ENCODE measurements around the gene FMN2.

Gene FMN2

GRCh38 chr1:240282061-240282830 is 190.6 kb downstream of the FMN2 start:
- Histone ChIP-seq H3K27ac (ENCODE audit: low read depth, low read length) (no peak overlapping the region), H2AFZ (ENCODE audit: low read length, unreplicated experiment) (no peak overlapping the region), H3K4me1 (ENCODE audit: control insufficient read depth, insufficient read depth, low read length, unreplicated experiment) (peaks cover 29% of the 10 kb centered on the region), H3K79me2 (ENCODE audit: control insufficient read depth, insufficient read depth, low read length, unreplicated experiment) (no peaks in the 10 kb centered on the region), H3K4me3 (ENCODE audit: low read depth, low read length) (no peak overlapping the region), H3K27me3 (ENCODE audit: insufficient read depth, low read length) (no peaks in the 10 kb centered on the region), H3K36me3 (ENCODE audit: insufficient read depth, low read length) (0 out of 2 replicates have a peak, but pooled peaks cover 6% of the 10 kb centered on the region)

GRCh38 chr1:240284656-240285414 is 193.2 kb downstream of the FMN2 start:
- Histone ChIP-seq H3K36me3 (ENCODE audit: insufficient read depth, low read length) (peaks cover 6% of the 10 kb centered on the region; the same call in 1 of the 2 replicates), H3K27me3 (ENCODE audit: insufficient read depth, low read length) (no peaks in the 10 kb centered on the region), H3K79me2 (ENCODE audit: control insufficient read depth, insufficient read depth, low read length, unreplicated experiment) (no peaks in the 10 kb centered on the region), H3K27ac (ENCODE audit: low read depth, low read length) (peak overlapping the region; percentile 96), H3K4me3 (ENCODE audit: low read depth, low read length) (peak overlapping the region; percentile 55; the same call in 1 of the 2 replicates), H3K4me1 (ENCODE audit: control insufficient read depth, insufficient read depth, low read length, unreplicated experiment) (peaks cover 29% of the 10 kb centered on the region), H2AFZ (ENCODE audit: low read length, unreplicated experiment) (peak overlapping the region; percentile 94)

GRCh38 chr1:240285540-240285939 is 193.9 kb downstream of the FMN2 start:
- peaks cover 29% of the 10 kb centered on the region for H3K4me1 ChIP-seq (ENCODE audit: control insufficient read depth, insufficient read depth, low read length, unreplicated experiment)
- peaks cover 6% of the 10 kb centered on the region; the same call in 1 of the 2 replicates for H3K36me3 ChIP-seq (ENCODE audit: insufficient read depth, low read length)
- peak overlapping the region; percentile 96 for H3K27ac ChIP-seq (ENCODE audit: low read depth, low read length)

GRCh38 chr1:240287722-240288121 is 196.0 kb downstream of the FMN2 start:
- H3K27me3 ChIP-seq (ENCODE audit: insufficient read depth, low read length), result no peaks in the 10 kb centered on the region
- no peak overlapping the region for H3K4me3 ChIP-seq (ENCODE audit: low read depth, low read length)
- no peaks in the 10 kb centered on the region for H3K79me2 ChIP-seq (ENCODE audit: control insufficient read depth, insufficient read depth, low read length, unreplicated experiment)
- peaks cover 35% of the 10 kb centered on the region for H3K4me1 ChIP-seq (ENCODE audit: control insufficient read depth, insufficient read depth, low read length, unreplicated experiment)
- no peak overlapping the region for H3K27ac ChIP-seq (ENCODE audit: low read depth, low read length)
- no peak overlapping the region for H2AFZ ChIP-seq (ENCODE audit: low read length, unreplicated experiment)
- peaks cover 6% of the 10 kb centered on the region; the same call in 1 of the 2 replicates for H3K36me3 ChIP-seq (ENCODE audit: insufficient read depth, low read length)

More at GRCh38 chr1:240285540-240285939, 193.9 kb downstream of the FMN2 start:
- Histone ChIP-seq H2AFZ (ENCODE audit: low read length, unreplicated experiment) (peak overlapping the region; percentile 94), H3K27me3 (ENCODE audit: insufficient read depth, low read length) (no peaks in the 10 kb centered on the region), H3K4me3 (ENCODE audit: low read depth, low read length) (peak overlapping the region; percentile 55; the same call in 1 of the 2 replicates), H3K79me2 (ENCODE audit: control insufficient read depth, insufficient read depth, low read length, unreplicated experiment) (no peaks in the 10 kb centered on the region)

GRCh38 chr1:240293706-240294105 is 202.0 kb downstream of the FMN2 start:
- Histone ChIP-seq H3K27me3 (ENCODE audit: insufficient read depth, low read length) (no peaks in the 10 kb centered on the region), H3K27ac (ENCODE audit: low read depth, low read length) (peak overlapping the region; percentile 50), H3K79me2 (ENCODE audit: control insufficient read depth, insufficient read depth, low read length, unreplicated experiment) (no peaks in the 10 kb centered on the region), H3K4me3 (ENCODE audit: low read depth, low read length) (peak overlapping the region; percentile 36), H3K4me1 (ENCODE audit: control insufficient read depth, insufficient read depth, low read length, unreplicated experiment) (peaks cover 26% of the 10 kb centered on the region), H2AFZ (ENCODE audit: low read length, unreplicated experiment) (peak overlapping the region; percentile 19), H3K36me3 (ENCODE audit: insufficient read depth, low read length) (0 out of 2 replicates have a peak, but pooled peaks cover 3% of the 10 kb centered on the region)

GRCh38 chr1:240294566-240294965 is 202.9 kb downstream of the FMN2 start:
- Histone ChIP-seq H3K79me2 (ENCODE audit: control insufficient read depth, insufficient read depth, low read length, unreplicated experiment) (no peaks in the 10 kb centered on the region), H3K27ac (ENCODE audit: low read depth, low read length) (no peak overlapping the region)

GRCh38 chr1:240295811-240296210 is 204.1 kb downstream of the FMN2 start:
- Histone ChIP-seq H3K4me1 (ENCODE audit: control insufficient read depth, insufficient read depth, low read length, unreplicated experiment) (peaks cover 26% of the 10 kb centered on the region), H3K36me3 (ENCODE audit: insufficient read depth, low read length) (0 out of 2 replicates have a peak, but pooled peaks cover 4% of the 10 kb centered on the region), H3K27ac (ENCODE audit: low read depth, low read length) (no peak overlapping the region), H3K4me3 (ENCODE audit: low read depth, low read length) (no peak overlapping the region), H3K79me2 (ENCODE audit: control insufficient read depth, insufficient read depth, low read length, unreplicated experiment) (no peaks in the 10 kb centered on the region), H3K27me3 (ENCODE audit: insufficient read depth, low read length) (no peaks in the 10 kb centered on the region), H2AFZ (ENCODE audit: low read length, unreplicated experiment) (no peak overlapping the region)

More at GRCh38 chr1:240294566-240294965, 202.9 kb downstream of the FMN2 start:
- no peak overlapping the region for H3K4me3 ChIP-seq (ENCODE audit: low read depth, low read length)
- H3K4me1 ChIP-seq (ENCODE audit: control insufficient read depth, insufficient read depth, low read length, unreplicated experiment), result peaks cover 26% of the 10 kb centered on the region
- H2AFZ ChIP-seq (ENCODE audit: low read length, unreplicated experiment), result no peak overlapping the region
- H3K27me3 ChIP-seq (ENCODE audit: insufficient read depth, low read length), result no peaks in the 10 kb centered on the region
- 0 out of 2 replicates have a peak, but pooled peaks cover 4% of the 10 kb centered on the region for H3K36me3 ChIP-seq (ENCODE audit: insufficient read depth, low read length)

GRCh38 chr1:240304466-240304865 is 212.8 kb downstream of the FMN2 start:
- Histone ChIP-seq H3K4me3 (ENCODE audit: low read depth, low read length) (no peak overlapping the region), H3K4me1 (ENCODE audit: control insufficient read depth, insufficient read depth, low read length, unreplicated experiment) (peaks cover 8% of the 10 kb centered on the region), H3K27me3 (ENCODE audit: insufficient read depth, low read length) (no peaks in the 10 kb centered on the region), H3K36me3 (ENCODE audit: insufficient read depth, low read length) (peaks cover 16% of the 10 kb centered on the region), H3K27ac (ENCODE audit: low read depth, low read length) (no peak overlapping the region), H2AFZ (ENCODE audit: low read length, unreplicated experiment) (no peak overlapping the region), H3K79me2 (ENCODE audit: control insufficient read depth, insufficient read depth, low read length, unreplicated experiment) (no peaks in the 10 kb centered on the region)

- Histone ChIP-seq H2AFZ (ENCODE audit: low read length, unreplicated experiment) (no peak overlapping the region), H3K27me3 (ENCODE audit: insufficient read depth, low read length) (no peaks in the 10 kb centered on the region), H3K4me3 (ENCODE audit: low read depth, low read length) (no peak overlapping the region), H3K27ac (ENCODE audit: low read depth, low read length) (no peak overlapping the region), H3K79me2 (ENCODE audit: control insufficient read depth, insufficient read depth, low read length, unreplicated experiment) (no peaks in the 10 kb centered on the region), H3K36me3 (ENCODE audit: insufficient read depth, low read length) (peaks cover 13% of the 10 kb centered on the region), H3K4me1 (ENCODE audit: control insufficient read depth, insufficient read depth, low read length, unreplicated experiment) (peaks cover 27% of the 10 kb centered on the region)
Measured at GRCh38 chr1:240306673-240307072, 215.0 kb downstream of the FMN2 start.

- Histone ChIP-seq H2AFZ (ENCODE audit: low read length, unreplicated experiment) (peak overlapping the region; percentile 97), H3K27ac (ENCODE audit: low read depth, low read length) (peak overlapping the region; percentile 4; the same call in 1 of the 2 replicates), H3K27me3 (ENCODE audit: insufficient read depth, low read length) (no peaks in the 10 kb centered on the region), H3K79me2 (ENCODE audit: control insufficient read depth, insufficient read depth, low read length, unreplicated experiment) (no peaks in the 10 kb centered on the region), H3K4me1 (ENCODE audit: control insufficient read depth, insufficient read depth, low read length, unreplicated experiment) (peaks cover 41% of the 10 kb centered on the region), H3K4me3 (ENCODE audit: low read depth, low read length) (peak overlapping the region; percentile 64), H3K36me3 (ENCODE audit: insufficient read depth, low read length) (peaks cover 5% of the 10 kb centered on the region)
Measured at GRCh38 chr1:240308096-240308495, 216.4 kb downstream of the FMN2 start.

All from ACC112 (cell line).